ENCODE data around the gene P2RY2. TPM values are rescaled to one million over a fixed set of nuclear protein-coding genes. Genes with fewer than 3 reads are reported as not detected.

P2RY2 gene
- total RNA-seq, 1 experiment from 2014 or later: 0.26 TPM

- Histone ChIP-seq H3K23me2 (ENCODE audit: insufficient read length, low read depth, low read length, poor library complexity, severe bottlenecking) (no peaks in the 10 kb centered on the region), H3K18ac (ENCODE audit: insufficient read length, low read depth, low read length) (no peak overlapping the region), H3K9me3 (ENCODE audit: control insufficient read depth, low read depth, low read length) (no peaks in the 10 kb centered on the region), H2BK120ac (ENCODE audit: low read depth, low read length, poor library complexity, severe bottlenecking) (no peak overlapping the region), H3K27ac (ENCODE audit: insufficient read length, low read depth, low read length) (no peak overlapping the region), H3K23ac (ENCODE audit: insufficient read length, low read depth, low read length) (no peak overlapping the region), H3K4me2 (ENCODE audit: insufficient read depth, insufficient read length, low read length) (no peak overlapping the region), H3K9ac (ENCODE audit: extremely low read depth, insufficient read length, low read length) (no peak overlapping the region), H2AFZ (ENCODE audit: low read length) (no peak overlapping the region), H4K5ac (ENCODE audit: insufficient read length, low read depth, low read length) (no peak overlapping the region), H3K27me3 (ENCODE audit: insufficient read depth, low read length) (peaks cover 4% of the 10 kb centered on the region), H4K20me1 (ENCODE audit: control insufficient read depth, insufficient read depth, insufficient read length) (peaks cover 2% of the 10 kb centered on the region), H3K4me1 (ENCODE audit: insufficient read depth, low read length) (no peaks in the 10 kb centered on the region), H2BK12ac (ENCODE audit: insufficient read length, low read depth, low read length) (no peak overlapping the region), H3K79me2 (ENCODE audit: insufficient read depth, low read length) (no peaks in the 10 kb centered on the region), H4K91ac (ENCODE audit: insufficient read length, low read depth, low read length) (no peak overlapping the region), H3K79me1 (ENCODE audit: insufficient read depth, low read depth, low read length, poor library complexity, severe bottlenecking) (no peaks in the 10 kb centered on the region), H3K4ac (ENCODE audit: low read depth, low read length) (no peak overlapping the region), H2BK5ac (ENCODE audit: insufficient read length, low read length) (no peak overlapping the region), H2AK5ac (ENCODE audit: insufficient read length, low read length) (no peak overlapping the region), H2BK15ac (ENCODE audit: low read depth, low read length) (no peak overlapping the region), H3K14ac (ENCODE audit: insufficient read depth, low read length) (no peak overlapping the region), H4K8ac (replicated peaks; ENCODE audit: insufficient read length, low read depth, low read length) (no peak overlapping the region), H2BK20ac (ENCODE audit: low read depth, low read length, poor library complexity, severe bottlenecking) (no peak overlapping the region), H3T11ph (ENCODE audit: low read length) (no peak overlapping the region), H3K56ac (ENCODE audit: insufficient read length, low read depth, low read length) (no peak overlapping the region)
- Mint-ChIP-seq H3K36me3 (ENCODE audit: insufficient read depth in 1 of 3, low read depth in 3 of 3) (no peaks in the 10 kb centered on the region), H3K4me3 (no peak overlapping the region; a peak in 1 of 5 replicates), H3K27me3 (ENCODE audit: low read depth) (peaks cover 24% of the 10 kb centered on the region), H3K9me3 (no peaks in the 10 kb centered on the region), H3K4me1 (peaks cover 0 to 14% of the 10 kb centered on the region in 2 experiments; a peak in 3 of 4 replicates), H3K27ac (no peak overlapping the region)
- TF ChIP-seq CTCF (conservative IDR thresholded peaks at IDR 0.05): no peak
- DNase-seq: peak; percentile 11
These were observed 42.0 kb downstream of the P2RY2 start for GRCh38 chr11:73260127-73260457.
